Measurements from ENCODE around the gene SMIM14.
"Not testable (repeated sequence)": the region's sequence is repeated elsewhere in the genome, so short reads cannot be mapped to it uniquely, and the experiment has no call there.

The SMIM14 gene

DNA sequence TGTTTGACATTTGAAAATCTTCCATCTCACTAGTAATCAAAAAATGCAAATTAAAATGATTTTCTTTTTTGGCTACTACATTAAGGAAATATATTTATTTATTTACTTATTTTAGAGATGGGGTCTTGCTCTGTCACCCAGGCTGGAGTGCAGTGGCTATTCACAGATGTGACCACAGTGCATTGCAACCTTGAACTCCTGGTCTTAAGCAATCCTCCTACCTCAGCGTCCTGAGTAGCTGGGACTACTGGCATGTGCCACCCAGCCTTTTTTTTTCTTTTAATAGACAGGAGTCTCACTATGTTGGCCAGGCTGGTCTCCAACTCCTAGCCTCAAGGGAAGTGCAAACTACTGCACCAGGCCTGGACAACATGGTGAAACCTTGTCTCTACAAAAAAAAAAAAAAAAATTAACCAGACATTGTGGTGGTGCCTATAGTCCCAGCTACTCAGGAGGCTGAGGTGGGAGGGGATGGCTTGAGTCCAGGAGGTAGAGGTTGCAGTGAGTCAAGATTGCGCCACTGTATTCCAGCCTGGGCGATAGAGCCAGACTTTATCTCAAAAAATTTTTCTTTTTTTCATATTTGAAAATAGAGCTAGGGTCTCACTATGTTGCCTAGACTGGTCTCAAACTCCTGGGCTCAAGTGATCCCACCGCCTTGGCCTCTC, 4.4 kb upstream of the SMIM14 start:
- no peak for DNase-seq

DNA sequence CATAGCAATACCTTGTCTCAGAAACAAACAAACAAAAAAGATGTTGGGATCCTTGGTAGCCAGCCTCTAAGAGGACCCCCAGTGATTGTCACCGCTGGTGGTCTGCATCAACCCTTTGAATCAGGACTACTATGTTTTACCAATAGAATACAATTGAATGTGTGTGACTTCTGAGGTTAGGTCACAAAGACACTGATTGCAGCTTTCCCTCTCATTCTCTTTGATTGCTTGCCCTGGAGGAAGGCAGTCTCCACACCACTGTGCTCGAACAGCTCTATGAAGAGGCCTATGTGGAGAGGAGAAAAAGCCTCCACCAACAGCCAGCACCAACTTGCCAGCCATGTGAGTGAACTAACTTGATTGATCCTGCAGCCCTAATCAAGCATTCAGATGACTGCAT, 2.8 kb upstream of the SMIM14 start:
- no peak for DNase-seq

DNA sequence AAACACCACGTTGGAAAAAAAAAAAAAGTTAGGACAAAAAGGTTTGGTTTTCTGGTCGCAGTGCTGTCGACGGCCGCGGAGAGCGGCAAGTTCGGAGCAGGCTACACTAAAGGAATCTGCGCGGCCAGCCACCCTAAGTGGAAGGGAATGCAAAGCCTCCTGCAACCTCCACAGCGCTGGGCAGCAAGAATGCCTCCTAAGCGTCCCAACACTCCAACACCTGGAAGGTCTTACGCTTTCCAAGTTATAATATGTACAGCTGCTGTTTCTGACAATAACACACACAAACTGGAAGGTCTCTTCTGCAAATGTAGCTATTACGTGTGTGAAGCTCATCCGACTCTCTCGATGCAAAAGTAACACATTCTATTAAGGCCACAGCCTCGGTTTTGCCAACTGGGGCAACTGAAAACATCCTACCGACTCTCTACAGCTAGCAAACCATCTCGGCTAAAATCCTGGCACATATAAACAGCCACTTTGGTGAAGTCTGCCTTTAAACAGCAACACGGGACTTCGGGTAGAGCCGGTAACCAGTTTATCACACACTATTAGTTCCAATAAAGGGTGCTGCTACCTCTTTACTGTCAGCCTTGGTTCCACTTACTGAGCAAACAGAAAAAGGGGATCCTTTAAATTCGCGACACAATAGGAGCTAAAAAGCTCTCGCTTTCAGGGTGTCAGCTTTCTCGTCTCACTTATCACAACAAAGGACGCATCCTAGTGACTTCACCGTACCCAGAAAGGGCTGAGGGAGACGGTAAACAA, 895 bp downstream of the SMIM14 start:
- DNase-seq, result peak; percentile 49

DNA sequence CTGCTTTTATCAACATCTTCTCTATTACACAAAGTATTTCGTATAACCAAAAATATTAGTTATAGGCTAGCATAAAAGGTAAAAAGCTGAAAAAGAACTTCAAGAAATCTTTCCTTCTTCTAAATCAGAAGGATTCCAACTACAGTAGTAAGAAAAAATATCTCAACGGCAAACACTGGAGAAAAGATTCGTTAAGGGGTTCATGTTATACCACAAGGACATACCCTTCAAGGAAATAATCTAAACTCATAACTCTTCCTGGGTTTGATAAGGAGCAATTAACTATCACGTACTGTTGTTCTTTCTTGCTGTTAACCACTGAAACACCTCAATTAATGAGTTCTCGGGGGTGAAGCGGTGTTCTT, 1.5 kb downstream of the SMIM14 start:
- DNase-seq, result no peak

DNA sequence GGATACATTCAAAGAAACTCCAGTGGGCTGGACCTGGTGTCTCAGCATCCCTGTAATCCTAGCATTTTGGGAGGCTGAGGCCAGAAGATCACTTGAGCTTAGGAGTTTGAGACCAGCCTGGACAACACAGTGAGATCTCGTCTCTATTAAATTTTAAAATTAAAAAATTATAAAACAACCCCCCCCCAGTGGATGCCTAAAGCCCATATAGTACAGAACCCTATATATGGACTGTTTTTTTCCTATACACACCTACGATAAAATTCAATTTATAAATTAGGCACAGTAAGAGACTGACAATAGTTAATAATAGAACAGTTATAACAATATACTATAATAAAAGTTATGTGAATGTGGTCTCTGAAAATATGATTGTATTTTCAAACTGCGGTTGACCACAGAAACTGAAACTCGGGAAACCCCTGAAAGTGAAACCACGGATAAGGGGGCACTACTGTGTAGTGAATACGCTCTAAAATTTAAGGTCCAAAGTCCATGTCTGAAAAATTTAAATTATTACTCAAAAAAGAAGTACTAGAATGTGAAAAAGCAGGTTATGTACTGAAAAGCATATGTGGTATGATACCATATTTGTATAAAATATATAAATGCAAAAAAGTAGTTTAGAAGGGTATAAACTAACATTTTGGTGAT, 2.0 kb downstream of the SMIM14 start:
- peak; percentile 34 for DNase-seq

DNA sequence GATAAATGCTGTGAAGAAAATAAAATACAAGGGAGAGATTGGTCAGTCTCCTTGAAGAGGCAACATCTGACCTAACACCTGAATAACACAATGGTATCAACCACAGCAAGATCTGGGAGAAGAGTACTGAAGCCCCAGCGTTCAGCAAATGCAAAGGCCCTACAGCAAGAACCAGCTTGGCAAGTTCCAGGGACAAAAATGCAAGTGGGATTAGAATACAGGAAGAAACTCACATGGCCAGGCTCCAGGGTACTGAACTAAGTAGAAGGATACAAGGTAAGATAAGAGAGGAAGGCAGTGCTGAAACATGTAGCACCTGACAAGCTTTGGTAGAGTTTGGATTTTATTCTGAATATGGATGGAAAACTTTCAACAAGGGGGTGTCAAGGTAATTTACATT, 3.6 kb downstream of the SMIM14 start:
- DNase-seq, result no peak

DNA sequence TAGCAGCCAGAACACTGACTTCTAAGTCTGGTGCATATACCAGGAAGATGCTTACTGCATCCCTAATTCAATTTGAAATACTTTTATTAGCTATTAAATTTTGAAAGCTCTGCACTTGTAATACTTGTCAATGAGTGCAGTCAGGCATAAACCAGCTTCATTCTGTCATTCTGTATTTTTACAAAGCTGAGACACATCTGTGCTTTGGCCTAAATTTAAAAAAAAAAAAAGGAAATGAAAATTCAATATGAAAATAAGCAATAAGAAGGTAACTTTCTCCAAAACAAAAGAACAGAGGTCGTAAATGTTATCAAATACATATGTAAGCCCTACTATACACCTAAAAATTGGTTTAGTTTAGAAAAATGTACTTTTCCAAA, 7.0 kb downstream of the SMIM14 start:
- DNase-seq, result no peak

DNA sequence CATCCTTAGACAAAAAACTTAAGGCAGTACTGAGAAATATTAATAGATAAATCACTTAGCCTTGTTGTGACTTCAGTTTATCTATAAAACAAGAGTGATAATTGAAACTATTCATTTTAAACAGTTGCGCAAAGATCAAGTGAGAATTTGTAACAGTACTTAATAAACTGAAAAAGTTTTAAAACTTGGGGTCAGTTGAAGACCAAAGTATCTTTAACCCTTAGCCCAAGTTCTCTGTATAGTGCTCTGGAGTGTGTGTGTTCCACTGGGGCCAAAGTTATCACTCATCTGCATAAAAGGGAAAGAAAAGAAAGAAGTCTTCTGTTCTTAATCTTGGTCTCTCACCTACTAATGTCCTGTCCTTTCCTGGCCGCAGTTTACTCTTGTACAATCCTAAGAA, 11.3 kb downstream of the SMIM14 start:
- DNase-seq, result no peak

DNA sequence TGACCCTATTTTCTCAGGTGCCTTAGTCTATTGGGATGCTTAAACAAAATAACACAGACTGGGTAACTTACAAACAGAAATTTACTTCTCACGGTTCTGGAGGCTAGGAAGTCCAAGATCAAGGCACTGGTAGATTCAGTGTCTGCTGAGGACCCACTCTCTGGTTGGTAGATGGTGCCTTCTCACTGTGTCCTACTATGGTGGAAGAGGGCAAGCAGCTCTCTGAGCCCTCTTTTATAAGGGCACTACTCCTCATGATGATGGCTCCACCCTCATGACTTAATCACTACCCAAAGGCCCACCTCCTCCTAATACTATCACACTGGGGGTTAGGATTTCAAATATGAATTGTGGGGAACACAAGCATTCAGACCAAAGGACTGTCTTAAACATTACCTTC, 11.8 kb downstream of the SMIM14 start:
- no peak for DNase-seq

DNA sequence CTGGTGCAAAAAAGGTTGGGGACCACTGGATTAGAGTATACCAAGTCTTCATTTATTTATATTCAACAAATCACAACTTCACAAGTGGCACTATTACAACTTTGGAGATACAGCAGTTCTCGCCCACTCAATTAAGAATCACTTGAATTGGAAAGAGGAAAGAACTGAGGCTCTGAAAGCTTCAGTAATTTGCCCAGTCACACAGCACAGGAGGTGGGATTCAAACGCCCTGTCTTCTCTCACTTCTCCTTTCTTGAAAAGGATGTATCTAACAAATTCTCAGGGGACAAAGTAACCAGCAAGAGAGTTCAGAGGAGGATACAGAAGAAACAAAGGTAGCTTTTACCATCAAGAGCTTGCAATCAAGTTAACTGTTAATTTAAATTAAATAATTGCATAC, 12.4 kb downstream of the SMIM14 start:
- no peak for DNase-seq

DNA sequence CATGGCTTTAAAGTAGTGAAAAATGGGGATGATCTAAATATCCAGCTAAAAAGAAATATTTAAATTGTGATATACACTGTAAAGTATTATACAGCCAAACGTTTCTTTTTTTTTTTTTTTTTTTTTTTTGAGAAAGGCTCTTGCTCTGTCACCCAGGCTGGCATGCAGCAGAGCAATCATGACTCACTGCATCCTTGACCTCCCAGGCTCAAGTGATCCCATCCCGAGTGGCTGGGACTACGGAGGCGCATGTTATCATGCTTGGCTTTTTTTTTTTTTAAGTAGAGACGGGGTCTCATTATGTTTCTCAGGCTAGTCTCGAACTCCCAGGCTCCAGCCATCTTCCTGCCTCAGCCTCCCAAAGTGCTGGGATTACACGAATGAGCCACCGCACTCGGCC, 17.1 kb downstream of the SMIM14 start:
- no peak for DNase-seq

DNA sequence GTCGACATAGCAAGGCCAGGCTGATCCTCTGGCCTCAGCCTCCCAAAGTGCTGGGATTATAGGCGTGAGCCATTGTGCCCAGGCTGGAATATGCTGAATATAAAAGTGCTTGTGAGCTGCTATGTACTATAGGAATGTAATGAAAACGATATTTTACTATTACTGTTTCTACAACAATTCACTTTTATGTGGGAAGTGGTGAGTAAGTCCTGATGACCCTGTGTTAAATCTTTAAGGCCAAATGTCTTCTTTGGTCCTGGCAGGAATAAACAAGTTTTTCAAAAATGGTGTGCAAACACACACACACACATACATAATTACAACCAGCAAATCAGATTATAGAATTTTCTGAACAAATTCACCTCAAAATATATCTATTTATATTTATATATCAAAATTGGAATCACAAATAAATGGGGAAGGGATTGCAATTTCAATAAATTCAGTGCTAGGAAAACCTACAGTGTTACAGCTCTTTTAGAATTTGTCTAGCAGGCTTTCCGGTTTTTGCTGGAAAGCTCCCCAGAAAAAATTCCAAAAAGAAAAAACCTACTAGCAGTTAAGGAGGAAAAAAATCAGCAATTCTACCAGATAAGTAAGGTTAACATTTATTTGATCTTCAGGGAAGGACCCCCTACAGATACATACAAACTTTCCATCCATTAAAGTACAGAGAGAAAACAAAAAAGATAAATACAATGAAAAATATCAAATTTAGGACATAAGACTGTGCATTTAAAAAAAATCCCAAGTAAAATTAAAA, 17.9 kb downstream of the SMIM14 start:
- no peak for DNase-seq

DNA sequence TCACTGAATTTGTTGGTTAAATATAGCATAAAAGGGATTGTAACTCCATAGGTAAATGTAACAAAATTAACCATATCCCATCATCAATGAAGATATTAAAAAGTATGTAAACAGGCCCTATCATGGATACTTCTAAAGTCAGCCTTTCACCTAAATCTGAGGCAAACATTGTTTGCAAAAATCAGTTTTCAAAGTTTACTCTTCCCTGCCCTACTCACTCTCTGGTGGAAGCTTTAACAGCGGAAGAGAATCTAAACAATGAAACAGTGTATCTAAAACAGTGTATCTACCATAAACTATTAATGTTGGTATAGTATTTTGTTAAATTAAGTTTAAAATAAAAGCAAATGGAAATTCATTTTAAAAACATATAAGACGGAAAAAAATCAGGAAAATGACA, 21.1 kb downstream of the SMIM14 start:
- no peak for DNase-seq

DNA sequence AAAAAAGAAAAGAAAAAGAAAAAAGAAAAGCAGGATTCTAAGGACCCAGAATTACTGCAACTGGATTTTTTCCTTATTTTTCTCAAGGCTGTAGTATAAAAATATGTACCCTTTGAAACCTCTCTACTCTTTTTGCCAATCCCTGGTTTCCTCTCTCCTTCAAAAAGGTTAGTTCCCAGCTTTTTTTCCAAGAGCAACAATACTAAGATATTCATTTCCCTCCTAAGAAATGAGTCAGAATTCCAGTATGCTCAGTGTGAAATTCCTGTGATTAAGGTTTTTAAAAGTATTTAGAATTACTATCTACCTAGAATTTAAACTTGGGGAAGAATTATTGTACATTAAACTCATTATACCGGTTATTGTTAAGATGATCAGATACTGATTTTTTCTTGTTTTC, 22.0 kb downstream of the SMIM14 start:
- no peak for DNase-seq

DNA sequence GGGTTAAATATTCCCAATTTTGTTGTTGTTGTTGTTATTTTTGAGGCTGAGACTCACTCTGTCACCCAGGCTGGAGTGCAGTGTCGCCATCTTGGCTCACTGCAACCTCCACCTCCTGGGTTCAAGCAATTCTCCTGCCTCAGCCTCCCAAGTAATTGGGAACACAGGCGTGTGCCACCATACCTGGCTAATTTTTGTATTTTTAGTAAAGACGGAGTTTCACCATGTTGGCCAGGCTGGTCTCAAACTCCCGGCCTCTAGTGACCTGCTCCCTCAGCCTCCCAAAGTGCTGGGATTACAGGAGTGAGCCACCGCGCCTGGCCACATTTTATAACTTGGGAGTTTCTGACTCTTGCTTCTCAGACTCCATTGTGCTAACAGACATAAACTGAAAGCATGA, 22.6 kb downstream of the SMIM14 start:
- DNase-seq, result not testable (repeated sequence)

DNA sequence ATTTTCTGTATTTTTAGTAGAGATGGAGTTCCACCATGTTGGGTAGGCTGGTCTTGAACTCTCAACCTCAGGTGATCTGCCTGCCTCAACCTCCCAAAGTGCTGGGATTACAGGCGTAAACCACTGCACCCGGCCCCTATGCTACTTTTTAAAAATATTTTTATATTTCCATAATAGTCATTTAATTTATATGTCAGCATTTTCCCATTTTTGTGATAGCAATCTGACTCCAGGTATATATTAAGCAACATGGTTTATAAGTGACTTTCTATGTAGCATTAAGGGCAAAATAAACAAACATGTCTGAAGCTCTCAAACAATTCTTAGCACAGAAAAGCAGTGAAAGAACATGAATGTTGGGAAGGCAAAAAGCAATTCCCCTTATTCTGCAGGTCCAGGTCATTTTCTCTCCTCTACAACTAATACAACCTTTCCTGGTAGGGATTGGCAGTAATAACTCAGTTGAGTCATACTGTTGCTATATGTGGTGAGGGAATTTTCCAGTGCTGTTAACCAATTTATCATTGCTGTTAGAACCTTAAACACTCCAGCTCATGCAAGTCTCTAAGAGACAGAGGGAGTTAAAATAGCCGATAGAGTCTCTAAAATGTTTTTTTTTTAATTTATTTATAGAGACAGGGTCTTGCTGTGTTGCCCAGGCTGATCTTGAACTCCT, 24.0 kb downstream of the SMIM14 start:
- DNase-seq, result no peak

DNA sequence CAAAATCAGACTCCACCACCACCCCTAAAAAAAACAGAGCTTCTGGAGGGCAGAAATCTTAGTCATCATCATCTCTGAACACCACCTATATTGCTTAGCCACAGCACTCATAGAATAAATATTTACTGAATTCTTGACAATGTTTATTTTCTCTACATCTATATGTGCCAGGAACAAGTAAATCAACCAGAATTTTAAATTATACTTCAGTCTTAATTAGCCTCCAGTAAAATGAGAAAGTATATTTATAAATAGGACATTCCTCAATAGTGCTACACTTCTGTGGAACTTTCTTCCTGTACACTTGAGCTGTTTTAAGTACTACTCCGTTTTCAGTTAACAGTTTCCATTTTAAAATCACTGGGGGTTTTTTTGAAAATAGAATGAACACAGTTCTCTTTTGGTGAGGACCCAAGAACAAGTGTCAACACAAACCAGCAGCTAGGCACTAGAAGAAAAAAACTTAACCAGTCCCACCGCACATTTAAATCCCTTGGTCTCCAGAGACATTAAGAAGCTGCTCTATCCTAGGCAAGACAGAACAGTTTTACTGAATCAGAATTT, 25.5 kb downstream of the SMIM14 start:
- no peak for DNase-seq

DNA sequence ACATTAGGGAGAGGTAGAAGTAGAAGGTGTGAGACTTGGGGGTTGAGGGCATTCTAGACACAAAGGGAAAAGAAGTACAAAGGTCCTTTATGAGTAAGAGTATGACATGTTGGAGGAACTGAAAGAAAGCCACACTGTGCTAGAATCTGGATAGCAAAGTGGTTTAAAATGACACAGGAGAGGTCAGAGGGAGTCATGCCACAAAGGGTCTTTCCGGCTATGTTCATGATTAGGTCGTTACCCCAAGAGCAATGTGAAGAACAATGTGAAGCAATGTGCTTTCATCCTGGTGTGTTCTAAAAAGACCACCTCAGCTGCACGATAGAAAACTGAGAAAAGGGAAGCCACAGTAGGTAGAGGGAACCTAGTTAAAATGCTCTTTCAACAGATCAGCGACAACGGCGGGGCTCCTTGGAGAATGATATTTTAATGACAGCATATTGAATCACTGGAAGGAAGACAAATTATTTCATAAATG, 29.2 kb downstream of the SMIM14 start:
- DNase-seq, result no peak

DNA sequence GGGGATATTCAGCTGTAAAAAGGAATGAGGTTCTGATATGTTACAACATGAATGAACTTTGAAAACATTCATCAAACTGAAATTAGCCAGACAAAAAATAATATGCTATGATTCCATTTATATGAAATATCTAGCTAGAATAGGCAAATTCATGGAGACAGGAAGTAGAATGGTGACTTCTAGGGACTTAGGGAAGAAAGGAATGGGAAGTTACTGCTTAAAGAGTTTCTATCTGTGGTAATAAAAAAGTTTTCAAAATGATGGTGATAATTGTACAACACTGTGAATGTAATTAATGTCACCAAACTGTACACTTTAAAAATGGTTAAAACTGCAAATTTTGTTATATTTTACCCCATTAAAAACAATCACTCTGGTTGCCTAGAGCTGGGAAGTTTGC, 30.2 kb downstream of the SMIM14 start:
- DNase-seq, result no peak

DNA sequence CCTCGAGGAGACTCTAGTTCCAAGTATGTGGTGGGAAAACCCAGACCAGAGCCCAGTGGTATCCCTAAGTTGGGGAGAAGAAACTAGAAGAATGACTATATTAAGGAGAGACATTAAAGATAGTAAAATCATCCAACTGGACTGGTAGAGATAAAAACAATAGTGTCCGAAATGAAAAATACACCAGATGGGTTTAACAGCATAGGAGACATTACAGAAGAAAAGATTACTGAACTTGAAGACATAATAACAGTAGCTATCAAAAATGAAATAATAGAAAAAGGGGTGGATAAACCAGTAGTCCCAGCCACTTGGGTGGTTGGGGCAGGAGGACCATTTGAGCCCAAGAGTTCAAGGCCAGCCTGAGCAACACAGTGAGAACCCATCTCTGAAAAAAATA, 31.9 kb downstream of the SMIM14 start:
- DNase-seq, result no peak

DNA sequence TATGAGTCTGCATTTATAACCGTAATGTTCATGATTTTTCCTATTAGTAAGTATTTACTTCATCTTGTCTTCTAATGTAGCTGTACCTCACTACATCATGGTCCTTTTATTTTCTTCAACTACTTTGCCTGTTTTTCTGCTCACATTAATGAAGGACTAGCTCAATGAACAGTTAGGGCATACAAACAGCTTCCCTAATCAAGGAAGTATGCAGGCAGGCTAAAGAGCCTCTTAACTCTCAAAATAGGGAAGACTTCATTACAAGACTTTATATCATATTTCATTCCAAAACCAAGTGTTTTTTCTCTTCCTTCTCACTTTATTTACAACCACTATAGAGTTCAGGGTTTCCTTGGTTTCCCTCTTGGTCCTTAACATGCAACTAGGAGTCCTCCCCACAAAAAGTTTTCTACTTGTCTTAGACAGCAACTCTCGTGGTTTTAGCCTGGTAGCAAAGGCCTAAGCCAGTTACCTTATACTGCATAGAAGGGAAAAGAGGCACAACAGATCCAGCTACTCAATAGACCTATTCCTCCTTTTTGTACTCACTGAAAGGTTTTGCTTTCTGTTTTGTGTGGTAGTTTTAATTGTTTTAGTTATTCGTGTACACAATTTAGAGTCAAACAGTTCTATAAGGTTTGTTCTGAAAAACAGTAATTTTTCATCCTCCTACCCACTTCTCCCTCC, 40.8 kb downstream of the SMIM14 start:
- DNase-seq, result no peak

DNA sequence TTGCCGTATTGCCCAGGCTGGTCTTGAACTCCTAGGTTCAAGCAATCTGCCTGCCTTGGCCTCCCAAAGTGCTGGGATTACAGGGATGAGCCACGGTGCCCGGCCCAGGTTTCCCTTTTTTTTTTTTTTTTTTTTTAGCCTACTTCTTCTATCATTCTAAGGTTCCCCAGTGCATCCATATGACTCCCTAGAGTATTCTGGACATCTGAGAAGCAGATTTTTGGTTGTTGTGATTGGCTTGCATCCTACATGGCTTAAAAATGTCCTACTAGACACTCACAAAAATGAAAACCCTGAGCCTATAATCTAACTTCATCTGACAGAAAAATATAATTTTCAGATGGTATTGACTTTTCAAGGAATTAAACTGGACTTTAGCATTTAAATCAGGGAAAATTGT, 41.7 kb downstream of the SMIM14 start:
- no peak for DNase-seq
